ENCODE results near the gene SH3RF3.

The SH3RF3 gene

DNA sequence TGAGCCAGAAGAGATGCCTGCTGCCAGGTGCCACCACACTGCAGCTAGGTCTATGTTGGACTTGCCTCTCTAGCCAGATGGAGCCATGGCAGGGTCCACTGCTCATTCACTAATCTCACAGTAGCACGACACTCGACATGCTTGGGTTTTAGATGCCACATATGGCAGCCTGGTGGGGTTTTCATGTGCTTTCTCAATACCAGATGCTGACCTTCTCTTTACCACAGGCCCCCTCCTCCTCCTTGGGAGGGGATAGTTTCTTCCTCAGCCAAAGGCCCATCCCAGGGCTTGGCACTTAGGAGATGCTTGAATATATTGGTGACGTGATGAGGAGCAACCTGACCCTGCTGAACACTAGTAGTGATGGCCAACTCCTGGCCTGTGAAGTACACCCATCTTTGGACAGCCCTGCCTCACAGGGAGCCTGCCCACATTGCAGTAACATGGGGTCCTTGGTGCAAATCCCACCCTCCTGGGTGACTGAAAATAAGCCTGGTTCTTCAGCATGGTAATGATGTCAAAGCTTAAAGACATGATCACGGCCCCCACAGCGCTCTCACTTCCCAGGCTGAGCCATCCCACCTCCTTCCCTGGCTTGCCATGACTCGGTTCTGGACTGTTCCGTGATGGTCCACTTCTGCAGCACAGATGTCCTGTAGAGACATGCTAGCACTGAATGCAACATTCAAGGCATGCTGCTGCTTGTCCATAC is 227.5 kb downstream of the SH3RF3 start:
- TF ChIP-seq, protein P1, sequence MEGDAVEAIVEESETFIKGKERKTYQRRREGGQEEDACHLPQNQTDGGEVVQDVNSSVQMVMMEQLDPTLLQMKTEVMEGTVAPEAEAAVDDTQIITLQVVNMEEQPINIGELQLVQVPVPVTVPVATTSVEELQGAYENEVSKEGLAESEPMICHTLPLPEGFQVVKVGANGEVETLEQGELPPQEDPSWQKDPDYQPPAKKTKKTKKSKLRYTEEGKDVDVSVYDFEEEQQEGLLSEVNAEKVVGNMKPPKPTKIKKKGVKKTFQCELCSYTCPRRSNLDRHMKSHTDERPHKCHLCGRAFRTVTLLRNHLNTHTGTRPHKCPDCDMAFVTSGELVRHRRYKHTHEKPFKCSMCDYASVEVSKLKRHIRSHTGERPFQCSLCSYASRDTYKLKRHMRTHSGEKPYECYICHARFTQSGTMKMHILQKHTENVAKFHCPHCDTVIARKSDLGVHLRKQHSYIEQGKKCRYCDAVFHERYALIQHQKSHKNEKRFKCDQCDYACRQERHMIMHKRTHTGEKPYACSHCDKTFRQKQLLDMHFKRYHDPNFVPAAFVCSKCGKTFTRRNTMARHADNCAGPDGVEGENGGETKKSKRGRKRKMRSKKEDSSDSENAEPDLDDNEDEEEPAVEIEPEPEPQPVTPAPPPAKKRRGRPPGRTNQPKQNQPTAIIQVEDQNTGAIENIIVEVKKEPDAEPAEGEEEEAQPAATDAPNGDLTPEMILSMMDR (IDR thresholded peaks at IDR 0.05; ENCODE audit: low read depth, low read length) = no peak
- no peak for DNase-seq (ENCODE audit: extremely low read depth, low read depth)

DNA sequence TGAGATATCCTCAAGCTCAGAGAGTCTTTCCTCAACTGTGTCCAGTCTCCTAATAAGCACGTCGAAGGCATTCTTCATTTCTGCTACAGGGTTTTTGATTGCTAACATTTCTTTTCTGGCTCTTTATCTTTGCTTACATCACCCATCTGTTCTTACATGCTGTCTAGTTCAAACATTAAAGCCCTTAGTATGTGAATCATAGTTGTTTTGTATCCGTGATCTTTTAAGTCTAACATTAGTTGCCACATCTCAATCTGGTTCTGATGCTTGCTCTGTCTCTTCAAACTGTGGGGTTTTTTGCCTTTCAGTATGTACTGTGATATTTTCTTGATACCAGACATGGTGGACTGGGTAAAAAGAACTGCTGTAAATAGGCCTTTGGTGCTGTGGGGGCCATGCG is 235.2 kb downstream of the SH3RF3 start:
- TF ChIP-seq, protein P1 (IDR thresholded peaks at IDR 0.05; ENCODE audit: low read depth, low read length) = no peak
- DNase-seq (ENCODE audit: extremely low read depth, low read depth) = no peak

DNA sequence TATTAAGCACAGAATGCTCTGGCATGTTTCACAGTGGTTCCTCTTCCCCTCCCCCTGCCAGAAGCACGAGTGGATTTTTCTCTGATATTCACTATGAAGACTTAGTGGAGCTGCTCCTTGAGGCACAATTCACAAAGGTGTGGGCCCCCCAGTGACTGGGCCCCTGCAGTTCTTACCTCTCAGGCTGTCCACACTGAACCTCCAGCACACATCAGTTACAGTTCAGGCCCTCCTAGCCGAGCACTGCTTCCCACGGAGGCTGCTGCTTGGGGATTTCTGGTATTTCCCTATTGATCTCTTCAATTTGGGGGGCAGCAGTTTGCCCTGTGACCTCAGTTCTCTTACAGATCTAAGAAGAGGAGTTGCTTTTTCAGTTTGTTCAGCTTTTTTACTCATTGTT is 236.1 kb downstream of the SH3RF3 start:
- no peak for DNase-seq (ENCODE audit: extremely low read depth, low read depth)
- TF ChIP-seq, protein P1 (IDR thresholded peaks at IDR 0.05; ENCODE audit: low read depth, low read length) = no peak

DNA sequence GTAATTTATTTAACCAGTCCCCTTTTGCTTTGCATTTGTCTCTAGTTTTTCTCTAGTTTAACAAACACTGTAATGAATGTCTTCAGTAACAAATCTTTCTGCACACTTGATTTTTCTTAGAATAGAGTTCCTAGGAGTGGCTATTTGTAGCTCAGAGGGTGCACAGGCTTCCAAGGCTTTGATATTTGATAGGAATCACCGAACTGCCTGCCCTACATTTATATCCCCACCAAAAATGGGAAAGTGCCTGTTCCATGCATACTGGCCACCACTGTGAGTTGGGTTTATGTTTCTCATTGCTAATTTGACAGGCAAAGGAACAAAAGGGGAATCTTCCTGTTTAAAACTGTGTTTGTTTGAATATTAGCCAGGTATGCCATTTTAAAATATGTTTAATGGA is 238.7 kb downstream of the SH3RF3 start:
- TF ChIP-seq, protein P1 (IDR thresholded peaks at IDR 0.05; ENCODE audit: low read depth, low read length) = no peak
- DNase-seq (ENCODE audit: extremely low read depth, low read depth) = no peak

DNA sequence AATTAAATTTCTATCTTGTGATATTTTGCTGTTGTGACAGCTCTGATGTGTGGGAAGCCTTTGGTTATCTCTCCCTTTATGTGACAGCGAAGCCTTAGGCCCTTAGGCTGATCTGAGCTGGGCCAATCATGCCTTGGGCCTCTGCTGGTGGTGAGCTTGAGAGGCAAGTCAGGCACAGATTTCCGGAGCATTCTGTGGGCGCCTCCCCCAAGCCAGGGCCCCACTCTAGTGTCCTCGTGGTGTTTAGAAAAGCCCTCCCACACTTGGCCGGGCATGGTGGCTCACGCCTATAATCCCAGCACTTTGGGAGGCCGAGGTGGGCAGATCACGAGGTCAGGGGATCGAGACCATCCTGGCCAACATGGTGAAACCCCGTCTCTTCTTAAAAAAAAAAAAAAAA is 239.8 kb downstream of the SH3RF3 start:
- TF ChIP-seq, protein P1 (IDR thresholded peaks at IDR 0.05; ENCODE audit: low read depth, low read length) = no peak
- DNase-seq (ENCODE audit: extremely low read depth, low read depth) = no peak

DNA sequence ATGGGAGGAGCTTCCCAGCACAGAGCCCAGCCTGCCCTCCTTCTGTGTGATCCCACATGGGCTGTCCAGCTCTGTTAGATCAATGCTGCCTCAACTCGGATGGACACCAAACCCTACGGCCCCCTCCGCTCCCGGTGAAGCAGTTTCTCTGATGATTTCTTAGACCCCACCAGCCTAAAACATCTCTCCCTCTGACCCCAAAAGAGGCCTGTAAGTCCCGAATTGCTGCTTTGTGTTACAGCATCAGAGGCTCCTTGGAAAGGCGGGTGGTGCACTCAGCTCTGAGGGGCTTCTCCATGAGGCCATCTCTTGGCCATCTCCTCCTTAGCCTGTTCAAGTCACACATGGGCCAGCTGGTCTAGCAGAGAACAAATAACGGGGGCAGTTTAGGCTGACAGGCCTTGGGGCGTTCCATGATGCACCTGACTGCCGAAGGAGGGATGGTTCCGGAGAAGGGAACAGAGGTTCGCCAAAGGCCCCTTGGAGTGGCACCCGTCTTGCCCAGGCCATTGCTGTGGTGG is 240.7 kb downstream of the SH3RF3 start:
- no peak for DNase-seq (ENCODE audit: extremely low read depth, low read depth)
- TF ChIP-seq, protein P1 (IDR thresholded peaks at IDR 0.05; ENCODE audit: low read depth, low read length) = no peak

DNA sequence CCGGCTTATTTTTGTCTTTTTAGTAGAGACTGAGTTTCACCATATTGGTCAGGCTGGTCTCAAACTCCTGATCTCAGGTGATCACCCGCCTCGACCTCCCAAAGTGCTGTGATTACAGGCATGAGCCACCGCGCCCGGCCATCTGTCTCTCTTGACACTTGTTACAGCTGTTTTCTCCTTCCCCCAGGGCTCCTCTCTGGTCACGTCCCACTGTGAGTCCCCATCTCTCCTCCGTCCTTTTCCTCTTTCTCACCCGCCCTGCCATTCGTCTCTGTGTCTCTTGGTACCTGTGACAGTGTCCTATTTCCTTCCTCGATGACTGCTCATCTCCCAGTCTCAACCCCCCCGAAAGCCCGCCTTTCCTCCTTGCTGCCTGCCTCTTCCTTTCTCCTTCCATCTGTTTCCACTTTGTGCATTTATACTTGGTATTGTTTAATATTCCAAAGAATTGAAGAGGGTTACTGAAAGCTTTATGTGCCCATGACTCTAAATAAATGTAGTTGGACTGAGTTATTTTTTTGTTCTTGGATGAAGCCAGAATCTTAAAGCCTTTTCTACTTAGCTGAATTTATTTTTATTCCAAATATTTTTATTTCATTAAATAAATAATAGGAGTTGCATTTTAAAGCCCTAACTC is 241.5 kb downstream of the SH3RF3 start:
- no peak for DNase-seq (ENCODE audit: extremely low read depth, low read depth)

More for the DNA sequence above, 241.5 kb downstream of the SH3RF3 start:
- TF ChIP-seq, protein P1 (IDR thresholded peaks at IDR 0.05; ENCODE audit: low read depth, low read length) = no peak

All from AG09319 (cell line).